DOHH2 (cell line): ENCODE results near the gene ZNRD2.

ENCODE experiments used
- EZH2phosphoT487 ChIP-seq: fragments of 200-600 bp; sonication (generic); IDR thresholded peaks from 2 replicates; pipeline ENCODE4 v1.6.1; 2017; ENCODE audit warnings: borderline replicate concordance, mild to moderate bottlenecking, antibody characterized with exemption, low read length, moderate library complexity, mixed read lengths
- TF ChIP-seq, protein P1 (sequence below): fragments of 200-600 bp; sonication (generic); IDR thresholded peaks from one replicate; pipeline ENCODE4 v1.5.1; 2014; ENCODE audit warnings: antibody characterized with exemption, mild to moderate bottlenecking, low read depth, low read length; ENCODE audit not compliant: poor library complexity, severe bottlenecking

DNA sequence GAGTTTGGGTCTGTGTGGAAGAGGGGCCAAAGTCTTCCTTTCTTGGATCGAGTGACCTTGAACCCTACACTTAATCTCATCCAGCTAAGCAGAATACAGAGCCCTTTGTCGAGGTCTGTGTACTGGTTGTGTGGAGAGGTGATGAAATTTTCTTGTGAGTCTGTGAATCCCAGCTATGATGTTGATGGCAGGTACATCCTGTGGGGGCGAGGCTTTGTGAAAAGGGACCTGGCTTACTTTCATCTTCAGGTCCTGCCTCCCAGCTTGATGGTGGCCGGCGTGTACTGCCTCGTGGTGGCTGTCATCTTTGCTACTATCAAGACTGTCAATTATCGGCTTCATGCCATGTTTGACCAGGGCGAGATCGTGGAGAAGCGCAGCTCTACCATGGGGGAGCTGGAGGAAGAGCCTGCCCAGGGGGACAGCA lies 46.3 kb downstream of the ZNRD2 start:
- TF ChIP-seq, protein P1, sequence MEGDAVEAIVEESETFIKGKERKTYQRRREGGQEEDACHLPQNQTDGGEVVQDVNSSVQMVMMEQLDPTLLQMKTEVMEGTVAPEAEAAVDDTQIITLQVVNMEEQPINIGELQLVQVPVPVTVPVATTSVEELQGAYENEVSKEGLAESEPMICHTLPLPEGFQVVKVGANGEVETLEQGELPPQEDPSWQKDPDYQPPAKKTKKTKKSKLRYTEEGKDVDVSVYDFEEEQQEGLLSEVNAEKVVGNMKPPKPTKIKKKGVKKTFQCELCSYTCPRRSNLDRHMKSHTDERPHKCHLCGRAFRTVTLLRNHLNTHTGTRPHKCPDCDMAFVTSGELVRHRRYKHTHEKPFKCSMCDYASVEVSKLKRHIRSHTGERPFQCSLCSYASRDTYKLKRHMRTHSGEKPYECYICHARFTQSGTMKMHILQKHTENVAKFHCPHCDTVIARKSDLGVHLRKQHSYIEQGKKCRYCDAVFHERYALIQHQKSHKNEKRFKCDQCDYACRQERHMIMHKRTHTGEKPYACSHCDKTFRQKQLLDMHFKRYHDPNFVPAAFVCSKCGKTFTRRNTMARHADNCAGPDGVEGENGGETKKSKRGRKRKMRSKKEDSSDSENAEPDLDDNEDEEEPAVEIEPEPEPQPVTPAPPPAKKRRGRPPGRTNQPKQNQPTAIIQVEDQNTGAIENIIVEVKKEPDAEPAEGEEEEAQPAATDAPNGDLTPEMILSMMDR, result no peak
- TF ChIP-seq EZH2phosphoT487, result no peak
